ENCODE data around the gene MRPS34.

MRPS34 gene

GRCh38 chr16:1778200-1779179, 5.6 kb upstream of the MRPS34 start:
- H3K36me3 ChIP-seq (ENCODE audit: control insufficient read depth in 1 of 2, insufficient read depth in 2 of 2, low read length in 2 of 2), result peaks cover 0 to 39% of the 10 kb centered on the region in 2 donors
- peaks cover 8 to 42% of the 10 kb centered on the region in 2 donors for H3K4me1 ChIP-seq (ENCODE audit: control insufficient read depth in 1 of 2, insufficient read depth in 2 of 2, low read length in 2 of 2)
- H3K27me3 ChIP-seq (ENCODE audit: low read depth, low read length), result no peaks in the 10 kb centered on the region
- no peak overlapping the region for H3K27ac ChIP-seq (ENCODE audit: low read length)
- H3K4me3 ChIP-seq (ENCODE audit: low read depth in 1 of 2, low read length in 2 of 2), result no peak overlapping the region
- no peaks in the 10 kb centered on the region for H3K9me3 ChIP-seq (ENCODE audit: control insufficient read depth in 1 of 2, low read length in 2 of 2)

GRCh38 chr16:1777375-1778199, 4.7 kb upstream of the MRPS34 start:
- peaks cover 8 to 40% of the 10 kb centered on the region in 2 donors for H3K4me1 ChIP-seq (ENCODE audit: control insufficient read depth in 1 of 2, insufficient read depth in 2 of 2, low read length in 2 of 2)
- H3K9me3 ChIP-seq (ENCODE audit: control insufficient read depth in 1 of 2, low read length in 2 of 2), result no peaks in the 10 kb centered on the region
- H3K27ac ChIP-seq (ENCODE audit: low read length), result no peak overlapping the region
- peaks cover 0 to 39% of the 10 kb centered on the region in 2 donors for H3K36me3 ChIP-seq (ENCODE audit: control insufficient read depth in 1 of 2, insufficient read depth in 2 of 2, low read length in 2 of 2)
- no peak overlapping the region for H3K4me3 ChIP-seq (ENCODE audit: low read depth in 1 of 2, low read length in 2 of 2)
- no peaks in the 10 kb centered on the region for H3K27me3 ChIP-seq (ENCODE audit: low read depth, low read length)

GRCh38 chr16:1776991-1777374, 4.0 kb upstream of the MRPS34 start:
- H3K4me3 ChIP-seq (ENCODE audit: low read depth in 1 of 2, low read length in 2 of 2), result no peak overlapping the region
- H3K36me3 ChIP-seq (ENCODE audit: control insufficient read depth in 1 of 2, insufficient read depth in 2 of 2, low read length in 2 of 2), result peaks cover 0 to 39% of the 10 kb centered on the region in 2 donors
- H3K27me3 ChIP-seq (ENCODE audit: low read depth, low read length), result no peaks in the 10 kb centered on the region
- H3K27ac ChIP-seq (ENCODE audit: low read length), result no peak overlapping the region
- H3K9me3 ChIP-seq (ENCODE audit: control insufficient read depth in 1 of 2, low read length in 2 of 2), result no peaks in the 10 kb centered on the region
- peaks cover 8 to 46% of the 10 kb centered on the region in 2 donors for H3K4me1 ChIP-seq (ENCODE audit: control insufficient read depth in 1 of 2, insufficient read depth in 2 of 2, low read length in 2 of 2)

- peaks cover 8 to 45% of the 10 kb centered on the region in 2 donors for H3K4me1 ChIP-seq (ENCODE audit: control insufficient read depth in 1 of 2, insufficient read depth in 2 of 2, low read length in 2 of 2)
- no peak overlapping the region for H3K27ac ChIP-seq (ENCODE audit: low read length)
- no peaks in the 10 kb centered on the region for H3K27me3 ChIP-seq (ENCODE audit: low read depth, low read length)
- no peaks in the 10 kb centered on the region for H3K9me3 ChIP-seq (ENCODE audit: control insufficient read depth in 1 of 2, low read length in 2 of 2)
- H3K36me3 ChIP-seq (ENCODE audit: control insufficient read depth in 1 of 2, insufficient read depth in 2 of 2, low read length in 2 of 2), result peaks cover 0 to 39% of the 10 kb centered on the region in 2 donors
- H3K4me3 ChIP-seq (ENCODE audit: low read depth in 1 of 2, low read length in 2 of 2), result no peak overlapping the region
Observed at GRCh38 chr16:1776672-1776955, 3.7 kb upstream of the MRPS34 start.

- Histone ChIP-seq H3K36me3 (ENCODE audit: control insufficient read depth in 1 of 2, insufficient read depth in 2 of 2, low read length in 2 of 2) (peaks cover 0 to 39% of the 10 kb centered on the region in 2 donors), H3K4me1 (ENCODE audit: control insufficient read depth in 1 of 2, insufficient read depth in 2 of 2, low read length in 2 of 2) (peaks cover 3 to 40% of the 10 kb centered on the region in 2 donors), H3K27ac (ENCODE audit: low read length) (no peak overlapping the region)
Observed at GRCh38 chr16:1775846-1776671, 3.1 kb upstream of the MRPS34 start.

GRCh38 chr16:1775006-1775845, 2.3 kb upstream of the MRPS34 start:
- Histone ChIP-seq H3K4me1 (ENCODE audit: control insufficient read depth in 1 of 2, insufficient read depth in 2 of 2, low read length in 2 of 2) (peaks cover 2 to 40% of the 10 kb centered on the region in 2 donors), H3K36me3 (ENCODE audit: control insufficient read depth in 1 of 2, insufficient read depth in 2 of 2, low read length in 2 of 2) (peaks cover 0 to 38% of the 10 kb centered on the region in 2 donors), H3K9me3 (ENCODE audit: control insufficient read depth in 1 of 2, low read length in 2 of 2) (no peaks in the 10 kb centered on the region), H3K4me3 (ENCODE audit: low read depth in 1 of 2, low read length in 2 of 2) (no peak overlapping the region), H3K27ac (ENCODE audit: low read length) (no peak overlapping the region), H3K27me3 (ENCODE audit: low read depth, low read length) (no peaks in the 10 kb centered on the region)

More at GRCh38 chr16:1775846-1776671, 3.1 kb upstream of the MRPS34 start:
- Histone ChIP-seq H3K27me3 (ENCODE audit: low read depth, low read length) (no peaks in the 10 kb centered on the region), H3K9me3 (ENCODE audit: control insufficient read depth in 1 of 2, low read length in 2 of 2) (no peaks in the 10 kb centered on the region), H3K4me3 (ENCODE audit: low read depth in 1 of 2, low read length in 2 of 2) (no peak overlapping the region)

- H3K36me3 ChIP-seq (ENCODE audit: control insufficient read depth in 1 of 2, insufficient read depth in 2 of 2, low read length in 2 of 2), result peaks cover 0 to 36% of the 10 kb centered on the region in 2 donors
- peak overlapping the region in 1 of 2 donors; percentile 99 for H3K4me3 ChIP-seq (ENCODE audit: low read depth in 1 of 2, low read length in 2 of 2)
- no peaks in the 10 kb centered on the region for H3K9me3 ChIP-seq (ENCODE audit: control insufficient read depth in 1 of 2, low read length in 2 of 2)
- H3K4me1 ChIP-seq (ENCODE audit: control insufficient read depth in 1 of 2, insufficient read depth in 2 of 2, low read length in 2 of 2), result peaks cover 2 to 45% of the 10 kb centered on the region in 2 donors
- H3K27ac ChIP-seq (ENCODE audit: low read length), result no peak overlapping the region
- H3K27me3 ChIP-seq (ENCODE audit: low read depth, low read length), result no peaks in the 10 kb centered on the region
Observed at GRCh38 chr16:1774448-1774780, 1.5 kb upstream of the MRPS34 start.

- H3K4me3 ChIP-seq (ENCODE audit: low read depth in 1 of 2, low read length in 2 of 2), result peak overlapping the region; percentile 74 to 99
- H3K36me3 ChIP-seq (ENCODE audit: control insufficient read depth in 1 of 2, insufficient read depth in 2 of 2, low read length in 2 of 2), result peaks cover 0 to 39% of the 10 kb centered on the region in 2 donors
- H3K27me3 ChIP-seq (ENCODE audit: low read depth, low read length), result no peaks in the 10 kb centered on the region
- H3K27ac ChIP-seq (ENCODE audit: low read length), result no peak overlapping the region
- peaks cover 2 to 46% of the 10 kb centered on the region in 2 donors for H3K4me1 ChIP-seq (ENCODE audit: control insufficient read depth in 1 of 2, insufficient read depth in 2 of 2, low read length in 2 of 2)
- no peaks in the 10 kb centered on the region for H3K9me3 ChIP-seq (ENCODE audit: control insufficient read depth in 1 of 2, low read length in 2 of 2)
Observed at GRCh38 chr16:1773703-1774447, 941 bp upstream of the MRPS34 start.

- no peaks in the 10 kb centered on the region for H3K27me3 ChIP-seq (ENCODE audit: low read depth, low read length)
- H3K36me3 ChIP-seq (ENCODE audit: control insufficient read depth in 1 of 2, insufficient read depth in 2 of 2, low read length in 2 of 2), result peaks cover 0 to 46% of the 10 kb centered on the region in 2 donors
- H3K27ac ChIP-seq (ENCODE audit: low read length), result peak within 1 kb of the TSS; percentile 23
- peak within 1 kb of the TSS; percentile 74 to 99 for H3K4me3 ChIP-seq (ENCODE audit: low read depth in 1 of 2, low read length in 2 of 2)
- peaks cover 2 to 46% of the 10 kb centered on the region in 2 donors for H3K4me1 ChIP-seq (ENCODE audit: control insufficient read depth in 1 of 2, insufficient read depth in 2 of 2, low read length in 2 of 2)
- H3K9me3 ChIP-seq (ENCODE audit: control insufficient read depth in 1 of 2, low read length in 2 of 2), result no peaks in the 10 kb centered on the region
Observed at GRCh38 chr16:1772362-1772907, 499 bp downstream of the MRPS34 start, which contains the start of gene EME2. Gene EME2, plus strand, starts transcription at chr16:1772810. Its CDS starts 418 bp downstream, at chr16:1773228.

All from muscle layer of duodenum (tissue), 2 donors.